ENCODE results near the gene WASL.

The WASL gene

GRCh38 chr7:123748734-123749536 is at the start of gene WASL:
Gene WASL, minus strand, starts transcription at chr7:123749003. Its CDS starts 269 bp downstream, at chr7:123748734.
- no peak; the same call in 1 of the 2 replicates for TF ChIP-seq GATA2 (IDR thresholded peaks at IDR 0.05; ENCODE audit: low read depth, low read length)
- TF ChIP-seq GATA3 (IDR thresholded peaks at IDR 0.05; ENCODE audit: low read depth, low read length) = no peak

GRCh38 chr7:123797673-123798531 is 49.1 kb upstream of the WASL start:
- TF ChIP-seq GATA2 (IDR thresholded peaks at IDR 0.05; ENCODE audit: low read depth, low read length) (no peak), GATA3 (IDR thresholded peaks at IDR 0.05; ENCODE audit: low read depth, low read length) (no peak)

GRCh38 chr7:123796568-123796967 is 47.8 kb upstream of the WASL start:
- TF ChIP-seq GATA3 (IDR thresholded peaks at IDR 0.05; ENCODE audit: low read depth, low read length) (no peak), GATA2 (IDR thresholded peaks at IDR 0.05; ENCODE audit: low read depth, low read length) (no peak)

- TF ChIP-seq GATA2 (IDR thresholded peaks at IDR 0.05; ENCODE audit: low read depth, low read length) (no peak), GATA3 (IDR thresholded peaks at IDR 0.05; ENCODE audit: low read depth, low read length) (no peak)
Measured at GRCh38 chr7:123795917-123796316, 47.1 kb upstream of the WASL start.

- TF ChIP-seq GATA2 (IDR thresholded peaks at IDR 0.05; ENCODE audit: low read depth, low read length) = no peak
- TF ChIP-seq GATA3 (IDR thresholded peaks at IDR 0.05; ENCODE audit: low read depth, low read length) = no peak
Measured at GRCh38 chr7:123792547-123792946, 43.7 kb upstream of the WASL start.

GRCh38 chr7:123791001-123791400 is 42.2 kb upstream of the WASL start:
- no peak for TF ChIP-seq GATA3 (IDR thresholded peaks at IDR 0.05; ENCODE audit: low read depth, low read length)
- TF ChIP-seq GATA2 (IDR thresholded peaks at IDR 0.05; ENCODE audit: low read depth, low read length) = no peak

- no peak for TF ChIP-seq GATA2 (IDR thresholded peaks at IDR 0.05; ENCODE audit: low read depth, low read length)
- TF ChIP-seq GATA3 (IDR thresholded peaks at IDR 0.05; ENCODE audit: low read depth, low read length) = no peak
Measured at GRCh38 chr7:123789817-123790216, 41.0 kb upstream of the WASL start.

- TF ChIP-seq GATA3 (IDR thresholded peaks at IDR 0.05; ENCODE audit: low read depth, low read length) (no peak), GATA2 (IDR thresholded peaks at IDR 0.05; ENCODE audit: low read depth, low read length) (no peak)
Measured at GRCh38 chr7:123789206-123789784, 40.5 kb upstream of the WASL start.

GRCh38 chr7:123788584-123788983 is 39.8 kb upstream of the WASL start:
- TF ChIP-seq GATA2 (IDR thresholded peaks at IDR 0.05; ENCODE audit: low read depth, low read length) (no peak), GATA3 (IDR thresholded peaks at IDR 0.05; ENCODE audit: low read depth, low read length) (no peak)

- TF ChIP-seq GATA2 (IDR thresholded peaks at IDR 0.05; ENCODE audit: low read depth, low read length) (no peak), GATA3 (IDR thresholded peaks at IDR 0.05; ENCODE audit: low read depth, low read length) (no peak)
Measured at GRCh38 chr7:123787220-123788007, 38.6 kb upstream of the WASL start.

GRCh38 chr7:123784263-123784662 is 35.5 kb upstream of the WASL start:
- no peak for TF ChIP-seq GATA3 (IDR thresholded peaks at IDR 0.05; ENCODE audit: low read depth, low read length)
- TF ChIP-seq GATA2 (IDR thresholded peaks at IDR 0.05; ENCODE audit: low read depth, low read length) = no peak

- TF ChIP-seq GATA3 (IDR thresholded peaks at IDR 0.05; ENCODE audit: low read depth, low read length) (no peak), GATA2 (IDR thresholded peaks at IDR 0.05; ENCODE audit: low read depth, low read length) (no peak)
Measured at GRCh38 chr7:123783820-123784219, 35.0 kb upstream of the WASL start.

- TF ChIP-seq GATA3 (IDR thresholded peaks at IDR 0.05; ENCODE audit: low read depth, low read length) = no peak
- no peak for TF ChIP-seq GATA2 (IDR thresholded peaks at IDR 0.05; ENCODE audit: low read depth, low read length)
Measured at GRCh38 chr7:123782071-123782798, 33.4 kb upstream of the WASL start.
